ENCODE measurements around the gene CERCAM.

DNA sequence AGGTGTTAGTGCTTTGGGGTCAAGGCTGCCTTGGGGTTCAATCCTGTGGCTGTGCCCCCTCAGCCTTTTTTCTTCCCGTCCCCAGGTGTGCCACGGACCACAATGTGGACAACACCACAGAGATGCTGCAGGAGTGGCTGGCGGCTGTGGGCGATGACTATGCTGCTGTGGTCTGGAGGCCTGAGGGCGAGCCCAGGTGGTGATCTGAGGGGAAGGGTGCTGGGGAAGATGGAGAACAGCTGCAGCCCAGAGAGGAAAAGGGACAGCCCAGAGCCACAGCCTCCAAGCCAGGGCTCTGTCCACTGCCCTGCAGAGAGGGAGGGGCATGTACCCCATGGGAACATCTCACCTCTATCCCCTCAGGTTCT, 2.1 kb downstream of the CERCAM start:
- TF ChIP-seq, protein P1, sequence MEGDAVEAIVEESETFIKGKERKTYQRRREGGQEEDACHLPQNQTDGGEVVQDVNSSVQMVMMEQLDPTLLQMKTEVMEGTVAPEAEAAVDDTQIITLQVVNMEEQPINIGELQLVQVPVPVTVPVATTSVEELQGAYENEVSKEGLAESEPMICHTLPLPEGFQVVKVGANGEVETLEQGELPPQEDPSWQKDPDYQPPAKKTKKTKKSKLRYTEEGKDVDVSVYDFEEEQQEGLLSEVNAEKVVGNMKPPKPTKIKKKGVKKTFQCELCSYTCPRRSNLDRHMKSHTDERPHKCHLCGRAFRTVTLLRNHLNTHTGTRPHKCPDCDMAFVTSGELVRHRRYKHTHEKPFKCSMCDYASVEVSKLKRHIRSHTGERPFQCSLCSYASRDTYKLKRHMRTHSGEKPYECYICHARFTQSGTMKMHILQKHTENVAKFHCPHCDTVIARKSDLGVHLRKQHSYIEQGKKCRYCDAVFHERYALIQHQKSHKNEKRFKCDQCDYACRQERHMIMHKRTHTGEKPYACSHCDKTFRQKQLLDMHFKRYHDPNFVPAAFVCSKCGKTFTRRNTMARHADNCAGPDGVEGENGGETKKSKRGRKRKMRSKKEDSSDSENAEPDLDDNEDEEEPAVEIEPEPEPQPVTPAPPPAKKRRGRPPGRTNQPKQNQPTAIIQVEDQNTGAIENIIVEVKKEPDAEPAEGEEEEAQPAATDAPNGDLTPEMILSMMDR (IDR thresholded peaks at IDR 0.05; ENCODE audit: poor library complexity, severe bottlenecking), result no peak
- TF ChIP-seq RAD21 (conservative IDR thresholded peaks at IDR 0.05) (no peak), MXI1 (conservative IDR thresholded peaks at IDR 0.05; ENCODE audit: poor library complexity, severe bottlenecking) (no peak)
